ENCODE results near the gene TMPRSS6. TPM values are rescaled to one million over a fixed set of nuclear protein-coding genes. Genes with fewer than 3 reads are reported as not detected.

The TMPRSS6 gene
- total RNA-seq, result not detected

DNA sequence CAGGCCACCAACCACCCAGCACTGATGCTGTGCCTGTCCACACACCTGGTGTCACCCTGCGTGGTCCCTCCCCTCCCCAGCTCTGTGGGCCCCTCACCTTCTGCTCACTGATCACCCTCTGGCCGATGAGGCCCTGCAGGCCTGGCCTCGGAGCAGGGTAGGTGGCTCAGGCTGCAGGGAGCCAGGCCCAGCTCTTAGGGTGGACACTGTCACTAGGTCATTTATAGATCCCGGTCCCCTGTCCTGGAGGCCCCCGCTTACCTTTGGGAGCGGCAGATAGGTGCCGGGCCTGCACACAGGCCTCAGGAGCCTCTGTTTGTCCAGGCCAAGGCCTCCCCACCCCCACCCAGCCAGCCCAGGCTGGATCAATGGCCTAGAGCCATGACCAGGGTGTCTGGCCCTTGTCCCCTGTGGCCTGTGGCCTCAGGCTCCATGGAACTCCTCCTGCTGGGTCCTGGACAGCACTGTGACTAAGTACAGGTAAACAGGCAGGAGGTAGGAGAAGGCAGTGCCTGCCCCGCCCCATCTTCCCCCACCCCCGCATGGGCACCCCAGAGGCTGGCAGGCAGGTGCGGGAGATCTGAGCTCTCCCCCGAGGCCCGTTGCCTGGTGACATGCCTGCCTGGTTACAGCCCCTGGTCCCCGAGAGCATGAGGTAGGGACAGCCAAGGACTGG, at the start of gene TMPRSS6:
Gene TMPRSS6 (minus strand): TSS at position 472 of the 676 bp plus-strand sequence. CDS start 6,296 bp downstream, outside the sequence.
- TF ChIP-seq, protein P1, sequence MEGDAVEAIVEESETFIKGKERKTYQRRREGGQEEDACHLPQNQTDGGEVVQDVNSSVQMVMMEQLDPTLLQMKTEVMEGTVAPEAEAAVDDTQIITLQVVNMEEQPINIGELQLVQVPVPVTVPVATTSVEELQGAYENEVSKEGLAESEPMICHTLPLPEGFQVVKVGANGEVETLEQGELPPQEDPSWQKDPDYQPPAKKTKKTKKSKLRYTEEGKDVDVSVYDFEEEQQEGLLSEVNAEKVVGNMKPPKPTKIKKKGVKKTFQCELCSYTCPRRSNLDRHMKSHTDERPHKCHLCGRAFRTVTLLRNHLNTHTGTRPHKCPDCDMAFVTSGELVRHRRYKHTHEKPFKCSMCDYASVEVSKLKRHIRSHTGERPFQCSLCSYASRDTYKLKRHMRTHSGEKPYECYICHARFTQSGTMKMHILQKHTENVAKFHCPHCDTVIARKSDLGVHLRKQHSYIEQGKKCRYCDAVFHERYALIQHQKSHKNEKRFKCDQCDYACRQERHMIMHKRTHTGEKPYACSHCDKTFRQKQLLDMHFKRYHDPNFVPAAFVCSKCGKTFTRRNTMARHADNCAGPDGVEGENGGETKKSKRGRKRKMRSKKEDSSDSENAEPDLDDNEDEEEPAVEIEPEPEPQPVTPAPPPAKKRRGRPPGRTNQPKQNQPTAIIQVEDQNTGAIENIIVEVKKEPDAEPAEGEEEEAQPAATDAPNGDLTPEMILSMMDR (IDR thresholded peaks at IDR 0.05; ENCODE audit: low read depth), result no peak

DNA sequence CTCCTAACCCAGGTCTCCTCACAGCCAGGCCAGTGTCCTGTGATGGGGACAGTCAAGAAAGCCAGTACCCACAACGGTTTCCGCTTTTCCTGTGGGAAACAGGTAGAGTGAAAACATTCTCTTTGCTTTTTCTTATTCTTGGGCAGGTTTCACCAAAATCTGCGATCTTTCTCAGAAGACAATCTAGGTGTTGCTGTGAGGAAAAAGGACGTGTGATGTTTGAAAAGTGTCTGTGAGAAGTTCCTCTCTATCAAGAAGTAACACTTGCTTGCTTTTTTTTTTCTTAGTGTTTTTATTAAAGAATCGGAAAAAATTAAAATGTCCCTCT, 49.4 kb upstream of the TMPRSS6 start:
- TF ChIP-seq, protein P1 (IDR thresholded peaks at IDR 0.05; ENCODE audit: low read depth), result no peak

DNA sequence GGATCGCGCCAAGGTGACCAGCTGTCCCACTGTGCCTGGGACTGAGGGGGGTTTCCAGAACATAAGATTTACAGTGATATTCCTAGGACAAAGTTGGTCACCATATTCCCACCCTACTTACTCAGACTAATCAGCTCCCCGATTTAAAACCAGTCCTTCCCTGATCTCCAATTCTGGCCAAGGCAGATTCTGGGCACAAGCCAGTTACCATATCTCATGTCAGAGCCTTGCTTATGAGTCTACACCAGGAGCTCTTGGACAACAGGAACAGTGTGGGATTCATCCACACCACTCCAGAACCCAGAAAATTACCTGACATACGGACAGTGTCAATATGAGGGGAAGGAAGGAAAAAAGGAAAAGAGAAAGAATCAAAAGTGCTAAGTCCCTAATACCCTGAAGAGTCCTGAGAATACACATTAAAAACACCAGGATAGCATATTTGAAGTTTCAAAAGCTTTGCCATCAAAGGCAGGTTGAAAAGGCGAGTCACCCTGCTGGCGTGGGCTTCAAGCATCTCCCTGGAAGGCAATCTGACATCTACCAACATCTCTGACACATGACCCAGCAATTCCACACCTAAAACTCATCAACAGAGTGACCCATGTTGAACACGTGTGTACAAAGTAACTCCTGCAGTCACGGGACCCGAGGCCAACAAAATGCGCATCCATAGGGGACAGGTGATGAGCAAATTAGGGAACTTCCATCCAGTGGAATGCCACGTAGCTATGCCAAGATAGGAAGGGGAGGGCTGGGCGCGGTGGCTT, 48.2 kb upstream of the TMPRSS6 start:
- TF ChIP-seq, protein P1 (IDR thresholded peaks at IDR 0.05; ENCODE audit: low read depth), result no peak

DNA sequence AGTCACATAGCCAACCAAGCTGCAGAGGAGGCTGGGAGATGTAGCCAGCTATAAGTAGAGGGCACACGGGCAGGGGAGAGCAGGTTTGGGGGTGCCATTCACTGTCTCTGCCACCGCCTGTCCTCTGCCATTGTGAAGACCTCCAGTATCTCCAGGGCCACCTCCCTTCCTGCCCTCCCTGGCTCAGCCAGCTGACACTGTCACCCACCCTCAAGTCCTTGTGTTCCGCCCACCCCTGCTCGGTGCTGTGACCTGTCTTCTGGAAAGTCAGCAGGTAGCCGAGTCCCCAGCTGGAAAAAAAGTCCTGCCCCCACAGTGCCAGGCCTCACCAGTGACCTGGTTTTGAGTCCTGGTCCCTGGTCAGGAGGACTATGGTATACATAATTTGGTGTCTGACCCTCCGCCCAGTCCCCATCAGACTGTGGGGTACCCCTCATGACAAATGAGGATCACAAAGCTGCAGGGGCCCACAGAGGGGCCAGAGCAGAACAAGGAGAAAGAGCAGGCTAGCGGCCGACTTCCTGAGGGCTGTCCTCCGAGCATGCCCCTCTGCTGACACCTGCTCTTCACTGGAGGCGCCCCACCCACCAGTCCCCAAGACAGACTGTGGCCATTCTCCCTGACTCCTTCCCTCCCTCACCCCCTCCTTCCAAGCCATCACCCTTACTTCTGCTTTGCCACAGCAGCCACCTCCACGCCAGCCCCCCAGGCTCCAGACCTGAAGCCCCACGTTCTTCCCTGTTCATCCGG, 47.3 kb upstream of the TMPRSS6 start:
- TF ChIP-seq, protein P1 (IDR thresholded peaks at IDR 0.05; ENCODE audit: low read depth), result no peak

DNA sequence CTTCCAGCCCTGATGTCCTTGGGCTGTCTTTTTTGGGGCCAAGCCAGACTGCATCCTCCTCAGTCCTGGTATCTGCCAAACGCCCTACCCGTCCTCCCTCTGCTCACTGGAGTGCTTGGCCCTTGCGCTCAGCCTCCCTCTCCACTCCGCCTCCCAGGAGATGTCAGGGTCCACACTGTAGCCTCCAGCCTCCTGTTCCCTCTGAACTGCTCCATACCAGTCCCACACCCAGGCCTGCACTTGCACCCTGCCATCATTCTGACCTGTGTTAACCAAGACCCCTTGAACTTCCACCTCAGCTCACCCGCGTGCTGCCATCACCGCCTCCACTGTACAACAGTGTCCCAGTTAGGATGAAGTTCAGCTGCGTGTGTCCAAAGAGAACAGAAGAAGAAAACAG, 46.5 kb upstream of the TMPRSS6 start:
- TF ChIP-seq, protein P1 (IDR thresholded peaks at IDR 0.05; ENCODE audit: low read depth), result no peak

DNA sequence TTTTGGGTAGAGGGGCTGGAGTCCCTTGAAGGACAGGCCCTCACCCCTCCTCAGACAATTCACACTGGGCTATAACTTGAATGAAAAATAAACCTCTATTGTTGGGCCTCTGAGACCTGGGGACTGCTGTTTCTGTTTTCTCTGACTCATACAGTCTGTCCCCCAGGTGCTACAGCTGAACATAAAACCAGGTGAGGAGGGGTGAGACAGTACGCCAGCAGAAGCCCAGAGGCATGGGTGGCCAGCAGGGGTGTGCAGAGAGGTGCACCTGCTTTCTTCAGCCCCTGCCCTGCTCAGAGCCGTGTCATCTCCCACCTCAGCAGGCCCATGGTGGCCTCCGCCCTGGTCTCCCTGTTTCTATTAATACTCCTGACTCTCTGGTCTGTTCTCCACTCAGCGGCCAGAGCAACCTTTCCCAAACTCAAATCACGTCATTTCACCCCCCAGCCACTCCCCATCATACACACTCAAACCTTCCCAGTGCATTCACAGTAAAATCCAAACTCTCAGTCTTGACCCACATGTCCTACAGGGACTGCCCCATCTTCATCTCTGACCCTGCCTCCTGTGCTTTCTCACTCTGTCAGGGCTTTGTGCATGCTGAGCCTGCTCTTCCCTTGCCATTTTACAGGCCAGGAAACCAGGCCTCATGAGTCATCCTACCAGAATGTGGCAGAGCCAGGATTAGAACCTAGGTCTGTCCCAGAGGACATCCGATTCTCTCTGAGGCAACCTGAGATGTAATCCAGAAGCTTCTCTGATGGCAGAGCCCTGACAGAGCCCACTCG, 45.6 kb upstream of the TMPRSS6 start:
- TF ChIP-seq, protein P1 (IDR thresholded peaks at IDR 0.05; ENCODE audit: low read depth), result no peak

Data from subcutaneous adipose tissue (tissue), 4 donors.